ENCODE results near the gene CAMTA1. TPM values are rescaled to one million over a fixed set of nuclear protein-coding genes. Genes with fewer than 3 reads are reported as not detected.

The CAMTA1 gene
- total and polyA plus RNA-seq, 2 experiments from 2014 or later = 89.0 to 145 TPM

GRCh38 chr1:7424352-7424890, 639.2 kb downstream of the CAMTA1 start:
- H3K9me2 ChIP-seq (replicated peaks; ENCODE audit: insufficient read depth) = no peaks in the 10 kb centered on the region
- DNase-seq (ENCODE audit: low spot score) = no peak
- H3K4me2 ChIP-seq = no peak overlapping the region
- no peaks in the 10 kb centered on the region for H3K4me1 ChIP-seq (ENCODE audit: insufficient read depth)
- H3K27ac ChIP-seq = no peak overlapping the region
- no peak for TF ChIP-seq CTCF (IDR thresholded peaks at IDR 0.05; ENCODE audit: poor library complexity)
- TF ChIP-seq EZH2 (IDR thresholded peaks at IDR 0.05; ENCODE audit: borderline replicate concordance) = no peak
- TF ChIP-seq EZH2phosphoT487 (IDR thresholded peaks at IDR 0.05; ENCODE audit: low read depth, severe bottlenecking, unreplicated experiment) = no peak
- no peak overlapping the region for H2AFZ ChIP-seq
- H4K20me1 ChIP-seq (ENCODE audit: insufficient read depth, poor library complexity, severe bottlenecking) = no peaks in the 10 kb centered on the region
- no peaks in the 10 kb centered on the region for H3K9me3 ChIP-seq (ENCODE audit: low read depth)
- 87% methylated on average over 8 of the region's 9 CpGs for WGBS (ENCODE audit: low lambda C conversion rate, missing lambda C conversion rate)
- no peaks in the 10 kb centered on the region for H3K27me3 ChIP-seq
- H3K36me3 ChIP-seq (replicated peaks; ENCODE audit: insufficient read depth, low read depth) = no peaks in the 10 kb centered on the region
- H3K79me2 ChIP-seq = no peaks in the 10 kb centered on the region
- no peak overlapping the region for H3K4me3 ChIP-seq

- Histone ChIP-seq H3K27ac (no peak overlapping the region), H2AFZ (no peak overlapping the region), H3K4me3 (no peak overlapping the region), H3K9me3 (ENCODE audit: low read depth) (no peaks in the 10 kb centered on the region), H4K20me1 (ENCODE audit: insufficient read depth, poor library complexity, severe bottlenecking) (no peaks in the 10 kb centered on the region), H3K4me1 (ENCODE audit: insufficient read depth) (no peaks in the 10 kb centered on the region), H3K36me3 (replicated peaks; ENCODE audit: insufficient read depth, low read depth) (no peaks in the 10 kb centered on the region), H3K27me3 (no peaks in the 10 kb centered on the region), H3K9me2 (replicated peaks; ENCODE audit: insufficient read depth) (no peaks in the 10 kb centered on the region), H3K4me2 (no peak overlapping the region), H3K79me2 (no peaks in the 10 kb centered on the region)
- TF ChIP-seq EZH2 (IDR thresholded peaks at IDR 0.05; ENCODE audit: borderline replicate concordance) (no peak), EZH2phosphoT487 (IDR thresholded peaks at IDR 0.05; ENCODE audit: low read depth, severe bottlenecking, unreplicated experiment) (no peak), CTCF (IDR thresholded peaks at IDR 0.05; ENCODE audit: poor library complexity) (no peak)
- DNase-seq (ENCODE audit: low spot score) = no peak
- WGBS (ENCODE audit: low lambda C conversion rate, missing lambda C conversion rate) = 88% methylated on average over 6 of the region's 6 CpGs
Observed at GRCh38 chr1:7425229-7425628, 640.0 kb downstream of the CAMTA1 start.

- no peak overlapping the region for H2AFZ ChIP-seq
- no peaks in the 10 kb centered on the region for H3K79me2 ChIP-seq
- no peaks in the 10 kb centered on the region for H3K9me3 ChIP-seq (ENCODE audit: low read depth)
- H3K27ac ChIP-seq = no peak overlapping the region
- TF ChIP-seq EZH2 (IDR thresholded peaks at IDR 0.05; ENCODE audit: borderline replicate concordance) (no peak), EZH2phosphoT487 (IDR thresholded peaks at IDR 0.05; ENCODE audit: low read depth, severe bottlenecking, unreplicated experiment) (no peak), CTCF (IDR thresholded peaks at IDR 0.05; ENCODE audit: poor library complexity) (no peak)
- H3K4me2 ChIP-seq = no peak overlapping the region
- WGBS (ENCODE audit: low lambda C conversion rate, missing lambda C conversion rate) = 95% methylated on average over 3 of the region's 3 CpGs
- no peak overlapping the region for H3K4me3 ChIP-seq
- H3K27me3 ChIP-seq = no peaks in the 10 kb centered on the region
- no peaks in the 10 kb centered on the region for H3K36me3 ChIP-seq (replicated peaks; ENCODE audit: insufficient read depth, low read depth)
- DNase-seq (ENCODE audit: low spot score) = no peak
- H3K9me2 ChIP-seq (replicated peaks; ENCODE audit: insufficient read depth) = no peaks in the 10 kb centered on the region
- H4K20me1 ChIP-seq (ENCODE audit: insufficient read depth, poor library complexity, severe bottlenecking) = no peaks in the 10 kb centered on the region
- H3K4me1 ChIP-seq (ENCODE audit: insufficient read depth) = no peaks in the 10 kb centered on the region
Observed at GRCh38 chr1:7425771-7426170, 640.5 kb downstream of the CAMTA1 start.

All from hepatocyte (in vitro differentiated cells).